B cell (primary cell): Measurements from ENCODE around the gene SIL1. TPM values are rescaled to one million over a fixed set of nuclear protein-coding genes. Genes with fewer than 3 reads are reported as not detected.
"Not testable (repeated sequence)": the region's sequence is repeated elsewhere in the genome, so short reads cannot be mapped to it uniquely, and the experiment has no call there.

ENCODE experiments used
- ATAC-seq: fragments of 200-7000 bp; cut with Tn5 transposase; one replicate; pipeline ENCODE4 v1.10.0; 2021; ENCODE audit warnings: low read depth, mild to moderate bottlenecking, moderate number of reproducible peaks, moderate library complexity
- CTCF ChIA-PET: fragments of 350-600 bp; sonication (Branson Sonifier 250); formaldehyde crosslinking; loops from one replicate; lab custom pipeline; 2021; ENCODE audit warnings: antibody characterized with exemption, inconsistent platforms; lab: Charles Lee
- POLR2A ChIA-PET: fragments of 350-600 bp; sonication (Branson Sonifier 250); formaldehyde crosslinking; loops from one replicate; lab custom pipeline; 2021; ENCODE audit warnings: antibody characterized with exemption; lab: Charles Lee
- DNase-seq: peaks from one replicate; pipeline ENCODE4 v3.0.0; 2013
- H2AFZ ChIP-seq: 2 replicates; pipeline ENCODE4 v1.6.1; 2012; ENCODE audit warnings: mild to moderate bottlenecking, low read depth, low read length; ENCODE audit not compliant: insufficient read depth, poor library complexity, severe bottlenecking
- H3K27ac ChIP-seq, 2 donors: 1 replicate in 1 of 2; 2 replicates in 1 of 2; pipeline ENCODE4 v1.5.1; 2012 to 2013; ENCODE audit warnings: low read length in 2 of 2, mild to moderate bottlenecking in 2 of 2, moderate library complexity in 1 of 2
- H3K27me3 ChIP-seq, 4 experiments: fragments of 200-600 bp in 1 of 4; sonication (generic) in 1 of 4; replicated peaks in 1 of 4; 1 replicate in 2 of 4; 2 replicates in 2 of 4; pipeline versions ENCODE4 v1.6.1 to v1.7.0; 2013 to 2016; ENCODE audit warnings: low read length in 3 of 4, mild to moderate bottlenecking in 2 of 4, mixed read lengths in 1 of 4, moderate library complexity in 1 of 4; ENCODE audit not compliant: insufficient read depth in 4 of 4, control insufficient read depth in 3 of 4; ENCODE audit errors: control extremely low read depth in 1 of 4
- H3K36me3 ChIP-seq, 2 experiments: replicated peaks in 1 of 2; 1 replicate in 1 of 2; 2 replicates in 1 of 2; pipeline versions ENCODE4 v1.6.1 to v1.7.1; 2013; ENCODE audit warnings: low read length in 1 of 2; ENCODE audit not compliant: insufficient read depth in 2 of 2, control insufficient read depth in 1 of 2; ENCODE audit errors: control extremely low read depth in 1 of 2, extremely low read depth in 1 of 2
- H3K4me1 ChIP-seq, 2 donors: fragments of 200-600 bp in 1 of 2; sonication (generic) in 1 of 2; 1 replicate in 1 of 2; 2 replicates in 1 of 2; pipeline versions ENCODE4 v1.5.1 to v1.6.1; 2013 to 2017; ENCODE audit warnings: low read length in 2 of 2; ENCODE audit not compliant: control insufficient read depth in 2 of 2, insufficient read depth in 2 of 2
- H3K4me2 ChIP-seq: replicated peaks from 2 replicates; pipeline ENCODE3; 2012; ENCODE audit warnings: mild to moderate bottlenecking, low read depth, low read length; ENCODE audit not compliant: poor library complexity, severe bottlenecking
- H3K4me3 ChIP-seq, 5 experiments: fragments of 200-600 bp in 1 of 5; sonication (generic) in 1 of 5; 1 replicate in 3 of 5; 2 replicates in 2 of 5; pipeline versions ENCODE4 v1.5.1 to v1.7.0; 2011 to 2016; ENCODE audit warnings: low read length in 4 of 5, mild to moderate bottlenecking in 4 of 5, low read depth in 2 of 5, control low read depth in 1 of 5, moderate library complexity in 1 of 5; ENCODE audit not compliant: insufficient read depth in 1 of 5; ENCODE audit errors: control extremely low read depth in 1 of 5, extremely low read depth in 1 of 5
- H3K79me2 ChIP-seq: fragments of 200-600 bp; sonication (generic); one replicate; pipeline ENCODE4 v1.6.0; 2016; ENCODE audit warnings: low read length; ENCODE audit not compliant: control insufficient read depth, insufficient read depth
- H3K9ac ChIP-seq: fragments of 200-600 bp; sonication (generic); 2 replicates; pipeline ENCODE4 v1.6.1; 2017; ENCODE audit warnings: mild to moderate bottlenecking, low read length, moderate library complexity
- H3K9me3 ChIP-seq, 3 donors: one replicate each; pipeline versions ENCODE4 v1.6.1 to v1.7.1; 2013; ENCODE audit warnings: low read length in 2 of 3; ENCODE audit not compliant: control insufficient read depth in 2 of 3, insufficient read depth in 1 of 3; ENCODE audit errors: control extremely low read depth in 1 of 3
- H4K20me1 ChIP-seq: 2 replicates; pipeline ENCODE4 v1.6.0; 2012; ENCODE audit warnings: mild to moderate bottlenecking, low read length; ENCODE audit not compliant: insufficient read depth, control insufficient read depth, poor library complexity, severe bottlenecking
- H3K27ac Mint-ChIP-seq: one replicate; pipeline ENCODE4 v1.8.0; 2021; ENCODE audit warnings: mixed read lengths
- H3K27me3 Mint-ChIP-seq: one replicate; pipeline ENCODE4 v1.8.0; 2021; ENCODE audit warnings: mixed read lengths
- H3K4me1 Mint-ChIP-seq: one replicate; pipeline ENCODE4 v1.8.0; 2021; ENCODE audit warnings: mixed read lengths
- H3K4me3 Mint-ChIP-seq: one replicate; pipeline ENCODE4 v1.8.0; 2021; ENCODE audit warnings: mixed read lengths
- H3K9me3 Mint-ChIP-seq: one replicate; pipeline ENCODE4 v1.8.0; 2022; ENCODE audit warnings: mixed read lengths; ENCODE audit not compliant: insufficient read depth
- EZH2 ChIP-seq: IDR thresholded peaks from 2 replicates; pipeline ENCODE4 v1.6.1; 2012; ENCODE audit warnings: borderline replicate concordance, low read depth, mild to moderate bottlenecking, moderate library complexity, low read length; ENCODE audit not compliant: insufficient read depth, poor library complexity, severe bottlenecking
- WGBS: methylation state at CpG from one replicate; pipeline ENCODE4 v1.1.5; 2013; ENCODE audit warnings: missing lambda C conversion rate; ENCODE audit not compliant: insufficient coverage; 5-methylcytosine and 5-hydroxymethylcytosine counted together
- intact Hi-C: fragments of 100-400 bp; cut with micrococcal nuclease; formaldehyde crosslinking; loops from one replicate; pipeline ENCODE4 v1.10.0; 2022
- polyA plus RNA-seq: library from polyadenylated mRNA; depleted of rRNA; stranded (reverse); fragments of >200 nt; gene quantifications from 2 replicates; pipeline ENCODE4 v1.2.3, GENCODE V29; 2012
- total RNA-seq, 2 donors: library from RNA; stranded (reverse); fragments of 120-200 nt in 1 of 2; gene quantifications; 1 replicate in 1 of 2; 2 replicates in 1 of 2; pipeline versions ENCODE4 v1.2.3 to v1.2.4, GENCODE V29; 2013 to 2022
- TF ChIP-seq, protein P1 (sequence below): fragments of 200-600 bp; IDR thresholded peaks from one replicate; pipeline ENCODE4 v1.8.0; 2022; ENCODE audit warnings: antibody characterized with exemption, mild to moderate bottlenecking

SIL1 gene
- total and polyA plus RNA-seq, 2 donors (not counting 1 experiment from before 2014, with no cell fraction given), result 16.9 to 19.8 TPM

DNA sequence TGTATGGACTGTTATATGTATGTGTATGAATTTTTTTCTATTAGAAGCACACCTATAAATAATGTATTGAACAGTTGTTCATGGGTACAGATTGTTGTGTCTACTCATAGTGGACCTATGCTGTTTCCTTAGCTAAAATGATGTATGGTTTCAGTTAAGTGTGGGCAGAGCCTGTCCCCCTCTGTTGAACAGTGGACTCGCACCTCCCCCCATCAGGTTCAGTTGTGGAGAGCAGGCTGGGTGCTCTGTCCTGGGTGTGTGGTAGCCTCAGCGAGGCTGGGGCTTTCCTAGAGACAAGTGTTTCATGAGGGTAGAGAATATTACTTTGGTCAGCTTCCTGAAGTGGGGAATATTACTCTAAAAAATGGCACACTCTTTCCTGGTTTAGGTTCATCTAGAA lies 275.7 kb downstream of the SIL1 start:
- POLR2A ChIA-PET, result no interaction called here
- H3K9me3 Mint-ChIP-seq, result no peaks in the 10 kb centered on the region

DNA sequence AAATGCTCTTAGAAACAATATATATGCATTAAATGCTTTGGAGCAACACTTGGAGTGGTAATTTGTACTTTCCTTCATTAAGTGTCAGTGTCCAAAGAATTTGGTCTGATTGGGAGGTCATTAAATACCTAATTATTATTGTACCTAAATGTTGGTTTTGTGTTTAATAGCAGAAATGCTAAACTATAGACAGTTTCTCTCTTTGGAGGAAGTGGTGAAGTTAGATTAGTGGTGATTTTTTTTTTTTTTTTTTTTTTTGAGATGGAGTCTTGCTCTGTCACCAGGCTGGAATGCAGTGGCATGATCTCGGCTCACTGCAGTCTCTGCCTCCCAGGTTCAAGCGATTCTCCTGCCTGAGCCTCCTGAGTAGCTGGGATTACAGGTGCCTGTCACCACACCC lies 276.8 kb downstream of the SIL1 start:
- ATAC-seq, H3K9me3 Mint-ChIP-seq, intact Hi-C loops, H3K27ac Mint-ChIP-seq, H3K4me1 Mint-ChIP-seq, H3K4me3 ChIP-seq, H3K4me2 ChIP-seq, H3K9ac ChIP-seq, POLR2A ChIA-PET, H3K79me2 ChIP-seq, H2AFZ ChIP-seq, DNase-seq, H3K27ac ChIP-seq, H3K27me3 ChIP-seq, H4K20me1 ChIP-seq, H3K4me3 Mint-ChIP-seq, H3K9me3 ChIP-seq, H3K27me3 Mint-ChIP-seq, H3K4me1 ChIP-seq: not testable (repeated sequence)
- peaks cover 0 to 17% of the 10 kb centered on the region in 2 experiments for H3K36me3 ChIP-seq
- WGBS, result 95% methylated on average over 2 of the region's 2 CpGs
- CTCF ChIA-PET, result interaction anchor here (0.7 kb wide), 1 partner anchor 159 kb away, joined by 4 read pairs; no protein-coding TSS in a partner anchor

More for the DNA sequence above, 275.7 kb downstream of the SIL1 start:
- no peak for TF ChIP-seq EZH2
- TF ChIP-seq, protein P1, sequence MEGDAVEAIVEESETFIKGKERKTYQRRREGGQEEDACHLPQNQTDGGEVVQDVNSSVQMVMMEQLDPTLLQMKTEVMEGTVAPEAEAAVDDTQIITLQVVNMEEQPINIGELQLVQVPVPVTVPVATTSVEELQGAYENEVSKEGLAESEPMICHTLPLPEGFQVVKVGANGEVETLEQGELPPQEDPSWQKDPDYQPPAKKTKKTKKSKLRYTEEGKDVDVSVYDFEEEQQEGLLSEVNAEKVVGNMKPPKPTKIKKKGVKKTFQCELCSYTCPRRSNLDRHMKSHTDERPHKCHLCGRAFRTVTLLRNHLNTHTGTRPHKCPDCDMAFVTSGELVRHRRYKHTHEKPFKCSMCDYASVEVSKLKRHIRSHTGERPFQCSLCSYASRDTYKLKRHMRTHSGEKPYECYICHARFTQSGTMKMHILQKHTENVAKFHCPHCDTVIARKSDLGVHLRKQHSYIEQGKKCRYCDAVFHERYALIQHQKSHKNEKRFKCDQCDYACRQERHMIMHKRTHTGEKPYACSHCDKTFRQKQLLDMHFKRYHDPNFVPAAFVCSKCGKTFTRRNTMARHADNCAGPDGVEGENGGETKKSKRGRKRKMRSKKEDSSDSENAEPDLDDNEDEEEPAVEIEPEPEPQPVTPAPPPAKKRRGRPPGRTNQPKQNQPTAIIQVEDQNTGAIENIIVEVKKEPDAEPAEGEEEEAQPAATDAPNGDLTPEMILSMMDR, result no peak
- H3K4me3 ChIP-seq, result no peak overlapping the region
- no peak overlapping the region for H3K27ac ChIP-seq
- no peak overlapping the region for H3K4me2 ChIP-seq
- H3K4me3 Mint-ChIP-seq, result no peak overlapping the region
- no peaks in the 10 kb centered on the region for H3K4me1 Mint-ChIP-seq
- no peak overlapping the region for H3K9ac ChIP-seq
- ATAC-seq (no peak), DNase-seq (no peak)
- H4K20me1 ChIP-seq, result no peaks in the 10 kb centered on the region
- no peak overlapping the region for H3K27ac Mint-ChIP-seq
- no peaks in the 10 kb centered on the region for H3K9me3 ChIP-seq
- CTCF ChIA-PET, result no interaction called here
- intact Hi-C loops, result no loop called here
- H3K79me2 ChIP-seq, result no peaks in the 10 kb centered on the region
- no CpG with 5 or more reads among the region's 2 CpGs for WGBS
- H3K4me1 ChIP-seq, result no peaks in the 10 kb centered on the region
- peaks cover 0 to 23% of the 10 kb centered on the region in 2 experiments for H3K36me3 ChIP-seq
- no peaks in the 10 kb centered on the region for H3K27me3 Mint-ChIP-seq
- H3K27me3 ChIP-seq, result no peaks in the 10 kb centered on the region
- H2AFZ ChIP-seq, result no peak overlapping the region
